DMS153 (cell line): ENCODE results near the gene HDAC3.

ENCODE experiments used
- DNase-seq: peaks from one replicate; lab custom pipeline; 2025; lab: John Stamatoyannopoulos, UW

HDAC3 gene

GRCh38 chr5:141657937-141658545 is 21.4 kb upstream of the HDAC3 start:
- DNase-seq = no peak

DNA sequence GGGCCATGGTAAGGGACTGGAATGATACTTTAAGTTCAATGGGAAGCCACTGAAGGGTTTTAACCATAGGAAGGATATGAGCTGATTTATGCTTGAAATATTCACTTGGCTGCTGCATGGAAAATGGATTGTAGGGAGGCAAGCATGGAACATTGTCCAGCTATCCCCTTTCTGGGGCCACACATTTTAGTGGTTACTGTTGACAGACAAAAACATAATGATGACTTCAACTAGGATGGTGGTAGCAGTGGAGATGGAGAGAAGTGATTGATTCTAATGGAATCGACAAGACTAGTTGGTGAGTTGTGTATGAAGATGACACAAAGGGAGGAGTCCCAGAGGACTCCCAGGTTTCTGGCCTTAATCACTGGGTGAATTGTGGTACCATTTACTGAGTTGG is 20.8 kb upstream of the HDAC3 start:
- DNase-seq = no peak

GRCh38 chr5:141656396-141656795 is 19.7 kb upstream of the HDAC3 start:
- no peak for DNase-seq

- no peak for DNase-seq
Observed at GRCh38 chr5:141655020-141655419, 18.4 kb upstream of the HDAC3 start.

GRCh38 chr5:141654298-141654697 is 17.6 kb upstream of the HDAC3 start:
- no peak for DNase-seq

GRCh38 chr5:141651728-141652105 is 15.1 kb upstream of the HDAC3 start:
- no peak for DNase-seq

GRCh38 chr5:141650851-141651727 is 14.4 kb upstream of the HDAC3 start, which contains the start of gene FCHSD1:
Gene FCHSD1, minus strand, starts transcription at chr5:141651418. Its CDS starts 50 bp downstream, at chr5:141651368.
- peak; percentile 12 for DNase-seq

GRCh38 chr5:141649972-141650371 is 13.3 kb upstream of the HDAC3 start:
- no peak for DNase-seq

DNA sequence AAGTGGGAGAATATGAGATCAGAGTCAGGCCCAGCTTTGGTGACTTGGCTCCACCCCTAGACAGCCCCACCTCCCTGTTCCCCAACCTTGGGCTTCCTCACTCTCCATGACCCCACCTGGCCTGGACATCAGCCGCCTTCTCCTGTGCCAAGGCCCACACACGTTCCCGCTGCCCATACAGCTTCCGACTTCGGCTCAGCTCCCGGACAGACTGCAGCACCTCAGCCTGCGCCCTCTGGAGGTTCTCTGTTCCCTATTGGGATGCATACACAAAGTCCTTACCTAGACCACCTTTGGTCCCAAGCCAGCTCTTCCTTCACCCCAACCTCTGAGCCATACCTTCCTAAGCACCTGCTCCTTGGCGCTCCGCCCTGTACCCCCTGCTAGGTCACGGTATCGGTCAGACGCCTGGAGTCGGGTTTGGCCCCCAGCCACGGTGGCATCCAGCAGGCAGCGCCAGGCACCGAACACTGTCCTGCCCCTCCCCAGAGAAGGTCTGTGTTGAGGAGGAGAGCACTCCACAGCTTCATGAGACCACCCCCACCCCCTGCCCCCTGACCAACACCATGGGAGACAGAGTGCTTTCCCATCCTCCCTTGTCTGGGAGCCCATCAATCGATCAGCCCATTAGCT is 12.5 kb upstream of the HDAC3 start:
- DNase-seq = no peak

GRCh38 chr5:141647851-141648250 is 11.2 kb upstream of the HDAC3 start:
- DNase-seq = no peak

- no peak for DNase-seq
Observed at GRCh38 chr5:141647242-141647641, 10.6 kb upstream of the HDAC3 start.

DNA sequence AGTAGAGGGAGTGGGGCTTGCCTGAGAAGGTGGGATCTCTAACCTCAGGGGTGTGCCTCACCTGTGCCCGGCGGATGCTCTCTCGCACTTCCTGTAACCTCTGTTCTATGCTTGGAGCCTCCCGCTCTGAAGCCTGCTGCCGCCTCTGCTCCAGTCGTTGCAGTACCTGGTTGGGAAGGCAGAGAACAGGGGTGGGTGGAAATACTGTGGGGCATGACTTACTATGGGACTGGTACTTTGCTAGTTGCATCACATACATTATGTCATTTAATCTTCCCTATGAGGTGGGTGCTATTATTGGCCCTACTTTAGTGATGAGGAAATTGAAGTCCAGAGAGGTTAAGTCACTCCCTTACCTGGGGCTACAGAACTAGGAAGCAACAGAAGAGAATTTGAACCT is 9.4 kb upstream of the HDAC3 start:
- DNase-seq = no peak

DNA sequence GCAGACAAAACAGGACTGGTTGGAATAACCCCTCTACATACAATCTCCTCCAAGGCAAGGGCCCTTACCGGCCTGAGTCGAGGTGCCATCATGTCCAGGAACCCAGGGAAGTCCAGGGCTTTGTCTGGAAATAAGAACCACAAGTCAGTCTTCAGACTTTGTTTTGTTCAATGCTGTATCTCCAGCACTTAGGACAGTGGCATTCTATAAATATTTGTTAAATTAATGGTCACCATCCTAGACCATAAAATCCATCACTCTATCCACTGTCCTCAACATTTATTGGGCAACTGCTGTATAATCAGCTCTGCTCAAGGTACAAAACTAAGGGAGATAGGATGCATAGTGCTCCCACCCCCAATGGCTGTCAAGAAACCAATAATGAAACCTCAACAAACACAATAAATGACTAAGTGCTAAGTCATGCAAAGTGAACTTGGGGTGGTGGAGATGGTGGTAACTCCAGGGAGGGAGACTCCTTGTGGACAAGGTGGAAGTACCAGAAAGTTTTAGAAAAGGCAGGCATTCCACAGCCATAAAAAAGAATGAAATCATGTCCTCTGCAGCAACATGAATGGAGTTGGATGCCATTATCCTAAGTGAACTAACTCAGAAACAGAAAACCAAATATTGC is 5.1 kb upstream of the HDAC3 start:
- no peak for DNase-seq

DNA sequence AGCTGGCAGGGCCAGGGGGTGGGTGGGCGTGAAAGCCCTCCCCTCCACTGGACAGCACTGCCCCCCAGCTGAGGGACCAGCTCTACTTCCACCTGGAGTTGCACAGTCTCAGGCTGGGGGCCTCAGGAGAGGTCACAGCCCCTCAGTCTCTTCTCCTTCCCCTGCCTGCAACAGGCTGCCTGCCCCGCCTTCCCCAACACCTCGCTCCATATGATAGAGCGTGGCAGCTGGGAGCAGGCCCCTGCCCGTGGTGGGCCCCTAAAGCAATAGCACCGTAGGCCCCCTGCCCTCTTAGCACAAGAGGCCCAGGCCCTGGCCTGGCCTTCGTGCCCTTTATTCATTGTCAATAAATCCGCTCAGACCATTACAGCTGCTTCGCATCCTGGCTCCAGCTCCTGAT is 4.0 kb upstream of the HDAC3 start:
- no peak for DNase-seq

- DNase-seq = no peak
Observed at GRCh38 chr5:141640051-141640415, 3.4 kb upstream of the HDAC3 start.

DNA sequence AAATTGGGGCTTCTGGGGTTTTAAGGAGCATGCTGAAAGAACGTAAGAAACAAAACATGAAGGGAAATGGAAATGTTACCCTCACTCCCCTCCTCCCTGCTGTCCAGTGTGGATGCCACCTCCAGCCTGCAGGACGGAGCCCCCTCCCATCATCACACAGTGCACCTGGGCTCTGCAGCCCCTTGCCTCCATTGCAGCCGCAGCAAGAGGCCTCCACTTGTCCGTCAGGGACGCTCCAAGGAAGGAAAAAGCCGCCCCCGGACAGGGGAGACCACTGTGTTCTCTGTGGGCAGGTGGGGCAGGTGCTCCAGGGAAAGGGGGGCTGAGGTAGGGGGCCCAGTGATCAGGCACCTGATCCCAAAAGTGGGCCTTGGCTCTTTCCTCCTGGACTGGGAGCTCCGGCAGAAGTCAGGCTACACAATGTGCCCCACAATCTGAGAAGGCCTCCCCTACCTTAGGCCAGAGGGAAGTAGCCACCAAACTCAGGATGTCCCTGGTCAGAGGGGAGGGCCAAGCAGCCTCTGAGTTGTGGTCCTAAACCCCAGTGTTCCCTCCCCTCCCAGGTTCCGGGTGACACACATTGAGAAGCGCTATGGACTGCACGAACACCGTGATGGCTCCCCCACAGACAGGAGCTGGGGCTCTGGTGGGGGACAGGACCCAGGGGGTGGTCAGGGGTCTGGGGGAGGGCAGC is 2.9 kb upstream of the HDAC3 start:
- DNase-seq = no peak

GRCh38 chr5:141638771-141639170 is 2.1 kb upstream of the HDAC3 start:
- DNase-seq = no peak

DNA sequence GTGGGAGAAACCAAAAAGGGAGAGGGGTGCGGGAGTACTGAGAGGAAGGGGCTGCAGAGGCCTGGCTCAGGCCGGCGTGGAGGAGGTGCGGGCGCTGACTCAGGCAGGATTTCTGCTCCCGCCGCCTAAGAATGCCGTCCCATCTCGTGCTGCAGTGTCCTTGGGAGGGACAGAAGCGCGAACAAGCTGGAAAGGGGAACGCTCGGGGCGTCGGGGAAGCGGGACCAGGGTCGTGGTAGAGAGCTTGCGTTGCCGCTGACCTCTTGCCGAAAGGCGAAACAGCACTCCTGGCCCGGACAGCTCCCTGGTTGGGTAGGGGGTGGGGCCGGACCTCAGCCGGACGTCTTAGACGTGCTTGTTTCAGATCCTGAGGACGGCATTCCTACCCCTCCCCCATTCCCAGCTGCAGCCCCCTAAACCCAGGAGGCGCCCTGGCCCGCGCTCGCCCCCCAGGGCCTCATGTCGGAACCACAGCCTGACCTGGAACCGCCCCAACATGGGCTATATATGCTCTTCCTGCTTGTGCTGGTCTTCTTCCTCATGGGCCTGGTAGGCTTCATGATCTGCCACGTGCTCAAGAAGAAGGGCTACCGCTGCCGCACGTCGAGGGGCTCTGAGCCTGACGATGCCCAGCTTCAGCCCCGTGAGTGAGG is 1.2 kb upstream of the HDAC3 start:
- DNase-seq = no peak

- DNase-seq = no peak
Observed at GRCh38 chr5:141637123-141637766, 596 bp upstream of the HDAC3 start.

DNA sequence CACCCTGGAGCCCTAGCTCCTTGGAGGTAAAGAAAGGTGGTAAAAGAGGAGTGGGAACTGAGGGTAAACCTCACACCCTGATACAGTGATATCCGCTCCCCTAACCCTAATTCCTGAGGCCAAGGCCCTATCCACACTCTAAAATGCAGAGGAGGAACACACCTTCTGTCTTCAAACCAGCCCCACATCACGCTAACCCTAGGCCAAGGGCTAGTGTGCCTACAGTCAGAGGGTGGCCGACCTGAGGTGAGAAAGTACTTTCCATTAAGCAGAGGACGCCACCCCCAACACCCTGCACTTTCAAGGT is 590 bp downstream of the HDAC3 start:
- DNase-seq = no peak

GRCh38 chr5:141635646-141636045 is 1.0 kb downstream of the HDAC3 start:
- DNase-seq = no peak
